GM12872 (cell line): Measurements from ENCODE around the gene ZBTB16.

Experiments
- TF ChIP-seq, protein P1 (sequence below): IDR thresholded peaks from 3 replicates; pipeline ENCODE4 v1.5.1; 2011; ENCODE audit warnings: low read depth, mild to moderate bottlenecking, low read length, moderate library complexity; ENCODE audit not compliant: insufficient read depth

Gene ZBTB16

GRCh38 chr11:114221037-114221436 lies 161.5 kb downstream of the ZBTB16 start:
- TF ChIP-seq, protein P1, sequence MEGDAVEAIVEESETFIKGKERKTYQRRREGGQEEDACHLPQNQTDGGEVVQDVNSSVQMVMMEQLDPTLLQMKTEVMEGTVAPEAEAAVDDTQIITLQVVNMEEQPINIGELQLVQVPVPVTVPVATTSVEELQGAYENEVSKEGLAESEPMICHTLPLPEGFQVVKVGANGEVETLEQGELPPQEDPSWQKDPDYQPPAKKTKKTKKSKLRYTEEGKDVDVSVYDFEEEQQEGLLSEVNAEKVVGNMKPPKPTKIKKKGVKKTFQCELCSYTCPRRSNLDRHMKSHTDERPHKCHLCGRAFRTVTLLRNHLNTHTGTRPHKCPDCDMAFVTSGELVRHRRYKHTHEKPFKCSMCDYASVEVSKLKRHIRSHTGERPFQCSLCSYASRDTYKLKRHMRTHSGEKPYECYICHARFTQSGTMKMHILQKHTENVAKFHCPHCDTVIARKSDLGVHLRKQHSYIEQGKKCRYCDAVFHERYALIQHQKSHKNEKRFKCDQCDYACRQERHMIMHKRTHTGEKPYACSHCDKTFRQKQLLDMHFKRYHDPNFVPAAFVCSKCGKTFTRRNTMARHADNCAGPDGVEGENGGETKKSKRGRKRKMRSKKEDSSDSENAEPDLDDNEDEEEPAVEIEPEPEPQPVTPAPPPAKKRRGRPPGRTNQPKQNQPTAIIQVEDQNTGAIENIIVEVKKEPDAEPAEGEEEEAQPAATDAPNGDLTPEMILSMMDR: no peak

- TF ChIP-seq, protein P1: no peak
Observed at GRCh38 chr11:114225661-114226060, 166.2 kb downstream of the ZBTB16 start.

DNA sequence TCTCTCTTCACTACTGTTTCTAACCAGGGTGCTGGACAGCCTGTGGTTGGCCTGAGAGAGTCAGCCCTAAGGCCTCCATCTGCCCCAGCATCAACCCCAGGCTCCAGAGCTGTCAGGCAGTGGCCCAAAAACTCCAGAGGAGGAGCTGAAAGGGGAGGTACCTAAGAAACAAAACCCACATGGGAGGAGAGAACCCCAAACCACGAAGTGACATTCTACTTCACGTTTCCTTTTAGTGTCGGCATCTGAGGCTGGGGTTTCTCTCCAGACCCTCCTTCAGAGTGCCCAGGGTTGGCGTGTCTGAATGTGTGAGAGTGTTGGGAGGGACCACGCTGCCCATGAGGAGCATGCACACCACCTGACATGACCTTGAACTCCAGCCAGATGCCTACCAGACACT lies 166.8 kb downstream of the ZBTB16 start:
- TF ChIP-seq, protein P1: no peak

DNA sequence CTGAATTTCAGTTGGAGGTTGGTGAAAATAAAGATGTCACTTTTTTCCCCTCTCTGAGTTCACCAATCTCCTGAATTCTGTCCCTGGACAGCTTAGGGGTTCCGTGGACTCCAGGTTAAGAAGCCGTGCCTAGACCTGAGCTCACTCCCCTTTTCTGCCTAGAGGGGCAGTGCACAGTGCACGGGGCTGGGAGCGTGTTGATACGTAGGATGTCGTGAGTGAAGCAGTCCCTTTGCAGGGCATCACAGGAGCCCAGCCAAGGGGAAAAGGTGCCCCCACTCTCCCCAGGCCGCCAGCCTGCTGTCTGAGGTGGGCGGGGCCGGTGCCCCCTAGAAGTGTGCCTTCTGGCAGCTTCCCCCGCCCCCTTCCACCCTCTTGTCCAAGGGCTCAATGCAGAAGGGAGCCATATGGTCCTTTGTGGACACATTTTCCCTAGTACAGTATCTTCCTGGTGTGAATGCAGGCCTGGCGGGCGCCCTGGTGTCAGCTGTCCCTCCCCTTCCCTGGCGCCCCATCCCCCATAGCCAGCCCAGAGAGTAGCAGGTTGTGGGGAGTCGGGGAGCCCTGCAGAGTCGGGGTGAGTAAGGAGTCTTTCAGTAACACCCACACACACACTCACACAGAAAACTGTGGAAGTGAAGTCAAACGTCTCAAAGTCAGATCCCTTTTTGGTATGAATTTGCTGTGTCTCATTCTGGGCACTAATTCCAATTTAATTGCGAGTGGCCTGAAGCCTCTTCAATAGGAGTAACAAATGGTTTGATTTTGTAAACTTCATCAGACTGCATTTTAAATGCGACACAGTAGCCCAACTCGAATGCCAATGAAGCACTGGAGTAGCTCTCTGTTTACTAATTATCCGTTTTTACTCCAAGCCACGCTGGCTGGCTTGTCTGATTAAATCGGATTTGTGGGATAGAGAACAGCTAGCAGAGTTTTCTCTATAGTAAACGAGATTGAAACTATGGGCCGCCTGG lies 169.2 kb downstream of the ZBTB16 start:
- TF ChIP-seq, protein P1: no peak

- TF ChIP-seq, protein P1: no peak
Observed at GRCh38 chr11:114230031-114230704, 170.7 kb downstream of the ZBTB16 start.

DNA sequence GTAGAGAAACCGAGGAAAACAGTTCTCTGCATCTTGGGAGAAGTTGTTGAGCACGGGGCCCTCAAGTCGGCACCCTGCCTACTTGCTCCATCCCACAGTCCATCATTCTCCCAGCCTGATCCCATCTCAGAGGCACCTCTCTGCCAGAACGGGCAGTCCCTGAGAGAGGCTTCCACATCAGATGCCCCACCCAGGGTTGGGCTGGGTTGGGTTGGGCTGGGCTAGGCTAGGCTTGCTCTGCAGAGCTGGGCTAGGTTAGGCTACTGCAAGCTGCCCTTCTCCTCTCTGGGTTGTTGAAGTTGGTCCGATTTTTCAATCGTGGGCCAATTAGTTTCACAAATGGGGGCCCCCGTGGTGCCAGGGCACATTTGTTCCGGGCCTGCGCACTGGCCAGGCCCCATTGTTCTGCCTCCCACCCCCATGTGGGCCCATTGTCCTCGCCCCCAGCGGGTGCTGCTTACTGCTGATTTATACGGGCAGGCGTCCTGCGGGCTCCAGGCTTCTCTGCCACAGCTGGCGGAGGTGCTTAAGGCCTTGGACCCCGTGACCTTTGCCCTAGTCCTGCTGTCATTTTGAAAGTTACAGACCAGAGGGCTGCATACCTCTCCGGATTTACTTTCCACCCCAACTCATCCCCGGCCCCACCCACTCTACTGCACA lies 173.0 kb downstream of the ZBTB16 start:
- TF ChIP-seq, protein P1: no peak

DNA sequence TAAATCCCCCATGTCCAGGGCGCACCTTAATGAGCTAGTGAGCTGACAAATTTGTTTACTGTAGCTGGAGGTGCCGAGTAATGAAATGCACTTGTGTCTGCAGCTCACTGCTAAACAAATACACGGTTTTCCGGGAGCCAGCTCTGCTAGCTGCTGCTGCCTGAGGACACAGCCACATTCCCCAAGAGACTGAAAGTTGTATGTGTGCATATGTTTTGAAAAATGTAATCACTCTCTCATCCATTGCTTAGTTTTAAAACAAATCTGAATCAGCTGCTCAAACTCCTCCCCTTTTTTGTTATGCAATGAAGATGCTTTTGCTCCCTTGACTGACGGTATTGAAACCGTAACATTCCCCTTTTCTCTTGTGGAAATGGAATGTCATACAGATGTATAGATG lies 174.2 kb downstream of the ZBTB16 start:
- TF ChIP-seq, protein P1: no peak
